Heart right ventricle (tissue), 16 donors: ENCODE data around the gene C14orf93. TPM values are rescaled to one million over a fixed set of nuclear protein-coding genes. Genes with fewer than 3 reads are reported as not detected.

Source experiments
- ATAC-seq, 8 donors: fragments of 200-7000 bp; cut with Tn5 transposase; one replicate each; pipeline ENCODE4 v1.9.1; 2020; ENCODE audit warnings: mild to moderate bottlenecking in 8 of 8, moderate library complexity in 8 of 8, moderate number of reproducible peaks in 1 of 8
- DNase-seq, 2 donors: peaks; one replicate each; pipeline ENCODE4 v3.0.0-alpha.2; 2020
- H3K27ac ChIP-seq, 10 donors: fragments of 200-600 bp; sonication (generic) in 2 of 10; one replicate each; pipeline versions ENCODE4 v1.5.0 to v1.8.0; 2020 to 2022; ENCODE audit warnings: mild to moderate bottlenecking in 3 of 10
- H3K27me3 ChIP-seq, 7 donors: fragments of 200-600 bp; one replicate each; pipeline ENCODE4 v1.8.0; 2021 to 2022; ENCODE audit warnings: mild to moderate bottlenecking in 2 of 7
- H3K36me3 ChIP-seq, 9 donors: fragments of 200-600 bp; sonication (generic) in 1 of 9; one replicate each; pipeline versions ENCODE4 v1.5.0 to v1.8.0; 2020 to 2022; ENCODE audit warnings: mild to moderate bottlenecking in 2 of 9
- H3K4me1 ChIP-seq, 9 donors: fragments of 200-600 bp; sonication (generic) in 1 of 9; one replicate each; pipeline versions ENCODE4 v1.5.0 to v1.8.0; 2020 to 2022; ENCODE audit warnings: mild to moderate bottlenecking in 4 of 9
- H3K4me3 ChIP-seq, 10 donors: fragments of 200-600 bp; sonication (generic) in 2 of 10; one replicate each; pipeline versions ENCODE4 v1.5.0 to v1.8.0; 2020 to 2022; ENCODE audit warnings: mild to moderate bottlenecking in 7 of 10, moderate library complexity in 2 of 10
- H3K9me3 ChIP-seq, 11 donors: fragments of 200-600 bp in 10 of 11; sonication (generic) in 2 of 11; one replicate each; pipeline versions ENCODE4 v1.5.0 to v1.8.0; 2013 to 2022; ENCODE audit warnings: mild to moderate bottlenecking in 2 of 11, control low read depth in 1 of 11, moderate library complexity in 1 of 11
- CTCF ChIP-seq, 9 donors: fragments of 200-600 bp; sonication (generic) in 2 of 9; IDR thresholded peaks; one replicate each; pipeline versions ENCODE4 v1.5.0 to v1.8.0; 2021 to 2022; ENCODE audit warnings: antibody characterized with exemption in 9 of 9, mild to moderate bottlenecking in 5 of 9, moderate library complexity in 1 of 9
- WGBS, 2 donors: extraction: QIAGEN DNeasy Blood & Tissue Kit; methylation state at CpG; one replicate each; pipeline ENCODE4 v1.1.7; 2013; ENCODE audit warnings: inconsistent platforms in 1 of 2; 5-methylcytosine and 5-hydroxymethylcytosine counted together
- intact Hi-C, 10 donors: fragments of 100-400 bp; cut with DNase I; formaldehyde crosslinking; loops; one replicate each; pipeline versions ENCODE4 v1.11.1 to v1.14.2; 2022
- polyA plus RNA-seq, 2 donors: library from polyadenylated mRNA; stranded (reverse); fragments of 200-250 nt; gene quantifications; one replicate each; pipeline ENCODE4 v1.2.3, GENCODE V29; 2013
- total RNA-seq, 10 donors: library from RNA; stranded (reverse); fragmentation: NEBNext Ultra II Directional in 3 of 10; extraction: Animal tissue kit (Norgen Biotek cat#: 25700) in 3 of 10; gene quantifications; one replicate each; pipeline versions ENCODE4 v1.2.1 to v1.2.4, GENCODE V29; 2021 to 2023
- donor health status: Arrhythmogenic right ventricular cardiomyopathy.
- donor health status: ischemic (EF 13 %, LVEDD 7.1; RV severe dilation, severe dysfunction).
- donor health status: healthy with polysubstance abuse.
- donor health status: DM: no; HTN: yes; CAD: no.
- donor health status: DM: no; HTN: no; CAD: no.
- donor health status: ischemic (EF 25% LVEDD 6.9; RV normal size, moderate dysfunction).
- donor health status: ischemic (EF 25% LVEDD 5.7; RV mildly dilated, moderate dysfunction).
- donor health status: healthy.
- donor health status: DM: yes; HTN: yes; CAD: no.
- donor health status: Ischemic cardiomyopathy.
- donor health status: ischemic (EF 35%, LVEDD 5.7; RV mildly dilated, moderate dysfunction).
- donor health status: nonischemic (EF 11% LVEDD 7.7; RV severe dilation, severe dysfunction).
- donor health status: DM: yes; HTN: yes; CAD: no.
- donor health status: PGD.
- donor health status: ischemic (EF 29% LVEDD 5.4; RV normal size, mild dysfunction).
- donor health status: nonischemic (EF 23%, LVEDD 6.1; RV moderate dilation, normal function).

The C14orf93 gene
- total and polyA plus RNA-seq, 12 donors: 3.2 to 6.7 (median 4.8) TPM

GRCh38 chr14:23043145-23043544, 33.2 kb upstream of the C14orf93 start:
- Histone ChIP-seq H3K4me1 (peaks cover 2 to 33% (median 19%) of the 10 kb centered on the region in 9 donors), H3K27ac (no peak overlapping the region), H3K9me3 (no peaks in the 10 kb centered on the region), H3K27me3 (no peaks in the 10 kb centered on the region), H3K4me3 (no peak overlapping the region), H3K36me3 (no peaks in the 10 kb centered on the region)
- no peak for ATAC-seq
- no peak for DNase-seq
- intact Hi-C loops: no loop called here
- 86 to 88% methylated on average over 6 of the region's 6 CpGs for WGBS, 2 donors
- TF ChIP-seq CTCF (IDR thresholded peaks at IDR 0.05): no peak

- H3K4me1 ChIP-seq: peaks cover 2 to 30% (median 19%) of the 10 kb centered on the region in 9 donors
- DNase-seq (no peak), ATAC-seq (no peak)
- 96% methylated on average over 36 of the region's 36 CpGs for WGBS, 2 donors
- no peak within 1 kb of the TSS for H3K27ac ChIP-seq
- H3K27me3 ChIP-seq: no peaks in the 10 kb centered on the region
- H3K4me3 ChIP-seq: no peak within 1 kb of the TSS
- intact Hi-C loops: no loop called here
- TF ChIP-seq CTCF (IDR thresholded peaks at IDR 0.05): no peak
- H3K36me3 ChIP-seq: no peaks in the 10 kb centered on the region
- no peaks in the 10 kb centered on the region for H3K9me3 ChIP-seq
Observed at GRCh38 chr14:23042162-23042965, 32.4 kb upstream of the C14orf93 start, which contains the start of gene PSMB11. TSS of gene PSMB11 (plus strand) at chr14:23042212. CDS start at chr14:23042226, 14 bp downstream.

DNA sequence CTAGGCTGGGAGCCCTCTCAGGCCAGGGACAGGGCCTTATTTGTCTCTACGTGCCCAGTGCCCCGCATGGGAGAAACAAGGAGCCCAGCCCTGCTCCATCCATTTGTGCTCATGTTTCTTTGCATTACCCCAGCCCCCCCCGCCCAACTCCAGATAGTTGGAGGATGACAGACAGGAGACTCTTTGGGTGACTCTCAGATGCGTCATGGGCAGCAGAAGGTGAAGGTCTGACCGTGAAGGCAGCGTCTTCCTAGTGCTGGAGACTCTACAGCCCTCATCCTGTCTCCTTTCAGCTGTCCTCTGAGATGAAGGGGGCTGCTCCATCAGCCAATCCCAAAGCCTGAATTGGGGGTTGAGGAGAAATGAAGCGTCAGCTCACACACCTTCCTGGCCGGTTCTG, 31.8 kb upstream of the C14orf93 start:
- H3K27ac ChIP-seq: no peak overlapping the region
- WGBS, 2 donors: 86% methylated on average over 8 of the region's 8 CpGs
- intact Hi-C loops: no loop called here
- ATAC-seq: no peak
- H3K27me3 ChIP-seq: no peaks in the 10 kb centered on the region
- peaks cover 0 to 24% (median 13%) of the 10 kb centered on the region in 9 donors for H3K4me1 ChIP-seq
- H3K4me3 ChIP-seq: no peak overlapping the region
- no peak for TF ChIP-seq CTCF (IDR thresholded peaks at IDR 0.05)
- no peaks in the 10 kb centered on the region for H3K36me3 ChIP-seq
- H3K9me3 ChIP-seq: no peaks in the 10 kb centered on the region
- no peak for DNase-seq

DNA sequence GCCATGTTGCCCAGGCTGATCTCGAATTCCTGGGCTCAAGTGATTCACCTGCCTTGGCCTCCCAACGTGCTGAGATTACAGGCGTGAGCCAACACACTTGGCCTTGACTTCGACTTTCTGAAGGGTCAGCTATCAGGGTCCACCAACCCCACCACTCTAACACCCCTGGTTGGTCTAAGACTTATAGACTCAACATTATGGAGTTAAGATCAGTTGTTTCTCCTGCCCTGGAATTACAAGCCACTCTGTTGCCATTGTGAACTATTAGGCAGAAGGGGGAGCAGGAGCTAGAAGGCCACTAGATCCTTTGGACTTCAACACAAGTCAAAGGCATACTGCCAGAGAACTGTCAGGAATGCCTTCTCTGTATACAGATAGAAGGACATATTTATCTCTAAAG, 30.2 kb upstream of the C14orf93 start:
- Histone ChIP-seq H3K36me3 (no peaks in the 10 kb centered on the region), H3K4me1 (peaks cover 0 to 16% (median 6%) of the 10 kb centered on the region in 9 donors), H3K4me3 (no peak overlapping the region), H3K27ac (no peak overlapping the region), H3K9me3 (no peaks in the 10 kb centered on the region), H3K27me3 (no peaks in the 10 kb centered on the region)
- no peak for TF ChIP-seq CTCF (IDR thresholded peaks at IDR 0.05)
- ATAC-seq (no peak), DNase-seq (no peak)
- WGBS, 2 donors: 90 to 91% methylated on average over 4 of the region's 4 CpGs
- intact Hi-C loops: no loop called here
